ENCODE data around the gene GPX1.

Gene GPX1

GRCh38 chr3:49310677-49311076 is 47.5 kb downstream of the GPX1 start:
- no peak for DNase-seq
